Endothelial cell (in vitro differentiated cells): Measurements from ENCODE around the gene COL15A1. TPM values are rescaled to one million over a fixed set of nuclear protein-coding genes. Genes with fewer than 3 reads are reported as not detected.

Source experiments
- DNase-seq: peaks from one replicate; pipeline ENCODE4 v3.0.0; 2021; ENCODE audit warnings: low spot score
- H3K27ac Mint-ChIP-seq: one replicate; pipeline ENCODE4 v1.8.0; 2021; ENCODE audit warnings: mixed read lengths, inconsistent platforms; ENCODE audit not compliant: unreplicated experiment
- H3K27me3 Mint-ChIP-seq: one replicate; pipeline ENCODE4 v1.8.0; 2021; ENCODE audit warnings: mild to moderate bottlenecking, moderate library complexity, mixed read lengths, inconsistent platforms; ENCODE audit not compliant: unreplicated experiment
- H3K36me3 Mint-ChIP-seq: one replicate; pipeline ENCODE4 v1.8.0; 2021; ENCODE audit warnings: mild to moderate bottlenecking, low read depth, mixed read lengths, inconsistent platforms; ENCODE audit not compliant: unreplicated experiment
- H3K4me1 Mint-ChIP-seq: one replicate; pipeline ENCODE4 v1.8.0; 2021; ENCODE audit warnings: mild to moderate bottlenecking, mixed read lengths, inconsistent platforms; ENCODE audit not compliant: unreplicated experiment
- H3K4me3 Mint-ChIP-seq: one replicate; pipeline ENCODE4 v1.8.0; 2021; ENCODE audit warnings: mild to moderate bottlenecking, mixed read lengths, inconsistent platforms; ENCODE audit not compliant: unreplicated experiment
- H3K9me3 Mint-ChIP-seq: one replicate; pipeline ENCODE4 v1.8.0; 2021; ENCODE audit warnings: mixed read lengths, inconsistent platforms; ENCODE audit not compliant: unreplicated experiment
- total RNA-seq: library from RNA; stranded (reverse); fragmentation: NEBNext Ultra II Directional; extraction: Animal tissue kit (Norgen Biotek cat#: 25700); gene quantifications from one replicate; pipeline ENCODE4 v1.2.1, GENCODE V29; 2021; ENCODE audit not compliant: unreplicated experiment
- TF ChIP-seq, protein P1 (sequence below): fragments of 200-600 bp; sonication (generic); IDR thresholded peaks from one replicate; pipeline ENCODE4 v1.5.0; 2021; ENCODE audit warnings: antibody characterized with exemption; ENCODE audit not compliant: unreplicated experiment

The COL15A1 gene
- total RNA-seq, 1 donor from 2014 or later, result 24.0 TPM

DNA sequence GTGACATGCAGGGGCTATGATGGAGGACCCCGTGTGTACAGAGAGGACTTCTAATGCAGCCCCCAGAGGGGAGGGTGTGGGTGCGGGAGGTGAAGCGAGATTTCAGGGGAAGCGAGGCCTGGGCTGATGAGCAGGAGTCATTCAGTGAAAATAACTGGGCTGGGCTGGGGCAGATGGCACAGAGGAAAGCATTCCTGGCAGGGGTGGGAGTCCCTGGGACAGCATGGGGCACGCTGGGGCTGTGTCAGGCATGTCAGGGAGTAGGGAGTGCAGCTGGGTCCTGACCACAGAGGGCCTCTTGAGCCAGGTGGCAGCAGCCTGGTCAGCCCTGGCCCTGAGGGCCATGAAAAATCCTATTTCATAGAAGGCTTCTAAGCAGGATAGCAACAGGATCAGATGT, 36.6 kb downstream of the COL15A1 start:
- TF ChIP-seq, protein P1, sequence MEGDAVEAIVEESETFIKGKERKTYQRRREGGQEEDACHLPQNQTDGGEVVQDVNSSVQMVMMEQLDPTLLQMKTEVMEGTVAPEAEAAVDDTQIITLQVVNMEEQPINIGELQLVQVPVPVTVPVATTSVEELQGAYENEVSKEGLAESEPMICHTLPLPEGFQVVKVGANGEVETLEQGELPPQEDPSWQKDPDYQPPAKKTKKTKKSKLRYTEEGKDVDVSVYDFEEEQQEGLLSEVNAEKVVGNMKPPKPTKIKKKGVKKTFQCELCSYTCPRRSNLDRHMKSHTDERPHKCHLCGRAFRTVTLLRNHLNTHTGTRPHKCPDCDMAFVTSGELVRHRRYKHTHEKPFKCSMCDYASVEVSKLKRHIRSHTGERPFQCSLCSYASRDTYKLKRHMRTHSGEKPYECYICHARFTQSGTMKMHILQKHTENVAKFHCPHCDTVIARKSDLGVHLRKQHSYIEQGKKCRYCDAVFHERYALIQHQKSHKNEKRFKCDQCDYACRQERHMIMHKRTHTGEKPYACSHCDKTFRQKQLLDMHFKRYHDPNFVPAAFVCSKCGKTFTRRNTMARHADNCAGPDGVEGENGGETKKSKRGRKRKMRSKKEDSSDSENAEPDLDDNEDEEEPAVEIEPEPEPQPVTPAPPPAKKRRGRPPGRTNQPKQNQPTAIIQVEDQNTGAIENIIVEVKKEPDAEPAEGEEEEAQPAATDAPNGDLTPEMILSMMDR, result no peak
- H3K36me3 Mint-ChIP-seq, result no peaks in the 10 kb centered on the region
- H3K9me3 Mint-ChIP-seq, result no peaks in the 10 kb centered on the region
- H3K4me1 Mint-ChIP-seq, result peaks cover 45% of the 10 kb centered on the region
- H3K4me3 Mint-ChIP-seq, result no peak overlapping the region
- DNase-seq, result no peak
- peak overlapping the region; percentile 75 for H3K27ac Mint-ChIP-seq
- peaks cover 4% of the 10 kb centered on the region for H3K27me3 Mint-ChIP-seq

DNA sequence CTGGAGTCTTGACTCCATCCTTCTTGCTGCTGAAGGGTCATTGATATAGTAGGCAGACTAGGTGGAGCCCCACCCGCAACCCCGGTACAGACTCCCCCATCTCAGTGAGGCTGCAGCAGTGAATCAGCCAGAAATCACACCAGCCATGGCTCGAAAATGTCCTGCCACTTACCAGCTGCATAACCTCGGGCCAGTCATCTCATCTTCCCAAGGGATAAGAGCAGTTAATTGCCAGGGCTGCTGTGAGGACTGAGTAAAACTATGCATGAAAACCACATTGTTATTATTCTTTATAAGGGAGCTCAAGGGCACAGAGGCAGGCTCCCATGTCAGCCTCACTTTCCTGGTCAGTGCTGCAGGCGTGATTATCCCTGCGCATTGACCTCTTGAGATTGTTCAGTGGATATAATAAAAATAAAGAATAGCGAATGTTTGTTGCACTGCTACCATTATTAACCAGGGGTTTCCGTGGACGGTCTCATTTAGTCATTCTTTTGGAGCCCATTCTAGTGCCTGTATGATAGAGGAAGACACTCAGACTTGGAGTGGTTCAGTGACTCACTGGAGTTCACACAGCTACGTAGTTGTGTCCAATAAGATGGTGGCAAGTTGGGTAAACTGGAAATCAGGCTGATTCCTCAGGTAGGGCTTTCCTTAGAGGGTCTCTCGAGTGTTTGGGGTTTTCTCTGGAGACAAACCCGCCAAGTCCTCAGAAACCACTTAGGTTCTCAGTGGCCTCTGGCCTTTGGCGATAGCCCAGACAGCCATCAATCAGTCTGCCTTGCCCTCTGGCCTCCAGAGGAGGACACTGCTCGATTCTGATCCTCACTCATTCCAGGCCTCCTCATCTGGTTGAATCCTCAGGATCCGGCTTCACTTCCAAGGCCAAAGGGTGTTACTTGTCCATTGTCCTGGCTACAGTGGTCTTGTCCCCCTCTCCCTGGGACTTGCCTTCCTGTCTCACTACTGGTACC, 39.9 kb downstream of the COL15A1 start:
- Mint-ChIP-seq H3K4me1 (peaks cover 25% of the 10 kb centered on the region), H3K9me3 (no peaks in the 10 kb centered on the region), H3K27ac (no peak overlapping the region), H3K27me3 (peaks cover 5% of the 10 kb centered on the region), H3K36me3 (peaks cover 11% of the 10 kb centered on the region), H3K4me3 (no peak overlapping the region)
- TF ChIP-seq, protein P1, result no peak
- no peak for DNase-seq

DNA sequence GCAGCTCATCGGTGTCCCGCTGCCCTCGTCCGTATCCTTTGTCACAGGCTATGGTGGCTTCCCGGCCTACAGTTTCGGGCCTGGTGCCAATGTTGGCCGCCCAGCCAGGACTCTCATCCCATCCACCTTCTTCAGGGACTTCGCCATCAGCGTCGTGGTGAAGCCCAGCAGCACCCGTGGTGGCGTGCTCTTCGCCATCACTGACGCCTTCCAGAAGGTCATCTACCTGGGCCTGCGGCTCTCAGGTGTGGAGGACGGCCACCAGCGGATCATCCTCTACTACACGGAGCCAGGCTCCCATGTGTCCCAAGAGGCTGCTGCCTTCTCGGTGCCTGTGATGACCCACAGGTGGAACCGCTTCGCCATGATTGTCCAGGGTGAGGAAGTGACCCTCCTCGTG, 41.9 kb downstream of the COL15A1 start:
- TF ChIP-seq, protein P1, result no peak
- no peak for DNase-seq
- Mint-ChIP-seq H3K9me3 (no peaks in the 10 kb centered on the region), H3K27me3 (peaks cover 5% of the 10 kb centered on the region), H3K27ac (no peak overlapping the region), H3K36me3 (peaks cover 30% of the 10 kb centered on the region), H3K4me1 (peaks cover 12% of the 10 kb centered on the region), H3K4me3 (no peak overlapping the region)

DNA sequence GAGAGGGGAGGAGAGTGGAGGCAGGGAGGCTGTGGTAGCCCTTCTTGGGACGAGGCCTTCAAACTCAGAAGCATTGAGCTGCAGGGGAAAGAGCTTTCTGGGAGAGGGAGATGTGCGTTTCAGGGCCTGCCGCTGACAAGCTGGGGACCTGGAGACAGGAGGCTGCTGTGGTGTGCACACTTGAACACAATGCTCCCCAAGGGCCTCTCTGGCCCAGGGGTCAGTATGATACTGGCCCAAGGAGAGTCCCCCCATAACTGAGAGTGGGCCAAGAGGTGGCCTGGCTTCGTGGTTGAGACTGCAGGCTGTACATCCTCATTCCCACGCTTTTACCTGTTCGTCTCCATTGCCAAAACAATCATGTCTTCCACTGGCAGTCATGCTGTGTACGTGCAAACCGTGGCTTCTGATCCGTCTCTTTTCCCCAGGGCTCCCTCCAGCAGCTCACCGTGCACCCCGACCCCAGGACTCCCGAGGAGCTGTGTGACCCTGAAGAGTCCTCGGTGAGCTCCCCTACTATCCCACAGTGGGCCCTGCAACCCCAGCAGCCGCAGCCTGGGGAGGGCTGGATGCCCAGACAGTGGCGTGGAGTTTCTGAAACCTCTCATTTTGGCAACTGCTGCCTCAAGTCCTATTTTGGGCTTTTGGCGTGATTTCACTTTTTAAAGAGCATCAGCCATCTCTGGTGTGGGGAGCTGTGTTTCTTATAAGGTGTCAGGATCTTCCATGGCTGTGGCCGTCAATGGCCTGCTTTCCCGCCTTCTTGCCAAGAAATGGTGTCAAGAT, 43.4 kb downstream of the COL15A1 start:
- Mint-ChIP-seq H3K27me3 (peaks cover 5% of the 10 kb centered on the region), H3K4me3 (no peak overlapping the region), H3K27ac (no peak overlapping the region)

More for the DNA sequence above, 43.4 kb downstream of the COL15A1 start:
- Mint-ChIP-seq H3K9me3 (no peaks in the 10 kb centered on the region), H3K36me3 (peaks cover 38% of the 10 kb centered on the region), H3K4me1 (peaks cover 12% of the 10 kb centered on the region)
- TF ChIP-seq, protein P1, result no peak
- DNase-seq, result no peak
